HUES48 (cell line): ENCODE data around the gene TCFL5.
"Not testable (repeated sequence)": the region's sequence is repeated elsewhere in the genome, so short reads cannot be mapped to it uniquely, and the experiment has no call there.

ENCODE experiments used
- H3K27ac ChIP-seq: one replicate; pipeline ENCODE4 v1.7.0; 2013; ENCODE audit warnings: low read depth, low read length, inconsistent platforms
- H3K27me3 ChIP-seq: 2 replicates; pipeline ENCODE4 v1.6.1; 2013; ENCODE audit warnings: mild to moderate bottlenecking, low read length; ENCODE audit not compliant: control insufficient read depth, insufficient read depth
- H3K36me3 ChIP-seq: 2 replicates; pipeline ENCODE4 v1.6.1; 2013; ENCODE audit warnings: low read length; ENCODE audit not compliant: control insufficient read depth, insufficient read depth
- H3K4me1 ChIP-seq: 2 replicates; pipeline ENCODE4 v1.6.1; 2013; ENCODE audit warnings: mild to moderate bottlenecking, low read length; ENCODE audit not compliant: control insufficient read depth, insufficient read depth
- H3K4me3 ChIP-seq: 2 replicates; pipeline ENCODE4 v1.5.1; 2013; ENCODE audit warnings: mild to moderate bottlenecking, low read depth, low read length
- H3K9ac ChIP-seq: 2 replicates; pipeline ENCODE4 v1.6.1; 2013; ENCODE audit warnings: mild to moderate bottlenecking, low read depth, low read length, moderate library complexity
- H3K9me3 ChIP-seq: 2 replicates; pipeline ENCODE4 v1.6.1; 2013; ENCODE audit warnings: low read length; ENCODE audit not compliant: control insufficient read depth, insufficient read depth

TCFL5 gene

DNA sequence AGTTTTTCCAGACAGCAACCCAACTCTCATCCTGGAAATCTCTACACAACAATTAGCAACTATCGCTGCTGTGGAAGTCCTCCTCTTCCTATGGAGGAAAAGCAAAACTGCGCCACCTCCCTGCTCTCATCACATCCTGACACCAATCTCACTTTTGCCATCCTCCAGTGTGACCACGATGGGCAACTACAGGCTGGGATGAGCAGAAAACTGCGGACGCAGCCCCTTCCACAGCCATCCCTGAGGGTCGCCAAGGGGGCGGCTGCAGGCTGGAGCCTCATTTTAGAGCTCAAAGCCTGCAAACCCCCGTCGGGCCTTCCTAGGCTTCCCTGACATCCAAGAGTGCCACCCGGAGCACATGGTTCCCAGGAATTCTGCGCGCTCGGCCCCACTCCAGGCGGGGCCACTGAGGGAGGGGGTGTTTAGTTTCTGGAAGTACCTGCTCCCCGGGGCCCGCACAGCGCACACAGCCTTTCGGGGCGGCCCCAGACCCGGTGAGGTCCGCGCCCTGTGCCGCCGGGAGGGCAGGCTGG lies 1.2 kb downstream of the TCFL5 start:
- peaks cover 7% of the 10 kb centered on the region for H3K27me3 ChIP-seq
- H3K4me1 ChIP-seq: peaks cover 12% of the 10 kb centered on the region
- no peaks in the 10 kb centered on the region for H3K9me3 ChIP-seq
- H3K4me3 ChIP-seq: peak overlapping the region; percentile 76
- H3K27ac ChIP-seq: no peak overlapping the region
- peaks cover 24% of the 10 kb centered on the region for H3K36me3 ChIP-seq
- no peak overlapping the region for H3K9ac ChIP-seq

DNA sequence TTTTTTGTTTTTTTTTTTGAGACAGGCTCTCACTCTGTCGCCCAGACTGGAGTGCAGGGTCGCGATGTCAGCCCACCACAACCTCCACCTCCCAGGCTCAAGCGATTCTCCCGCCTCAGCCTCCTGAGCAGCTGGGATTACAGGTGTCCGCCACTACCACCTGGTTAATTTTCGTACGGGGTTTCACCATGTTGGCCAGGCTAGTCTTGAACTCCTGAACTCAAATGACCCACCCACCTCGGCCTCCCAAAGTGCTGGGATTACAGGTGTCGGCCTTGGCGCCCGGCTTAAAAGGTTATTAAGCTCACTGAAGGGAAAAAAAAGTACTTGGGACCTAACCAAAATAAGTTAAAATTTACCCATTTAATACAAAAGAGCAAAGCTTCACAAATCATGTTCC lies 1.9 kb downstream of the TCFL5 start:
- no peak overlapping the region for H3K27ac ChIP-seq
- no peaks in the 10 kb centered on the region for H3K9me3 ChIP-seq
- H3K27me3 ChIP-seq: peaks cover 7% of the 10 kb centered on the region
- H3K4me1 ChIP-seq: peaks cover 12% of the 10 kb centered on the region
- H3K4me3 ChIP-seq: peak overlapping the region; percentile 76; the same call in 1 of the 2 replicates
- H3K9ac ChIP-seq: no peak overlapping the region
- peaks cover 30% of the 10 kb centered on the region for H3K36me3 ChIP-seq

- peaks cover 12% of the 10 kb centered on the region for H3K4me1 ChIP-seq
- H3K36me3 ChIP-seq: peaks cover 44% of the 10 kb centered on the region
- H3K27ac ChIP-seq: no peak overlapping the region
- peaks cover 7% of the 10 kb centered on the region for H3K27me3 ChIP-seq
- no peak overlapping the region for H3K4me3 ChIP-seq
- no peak overlapping the region for H3K9ac ChIP-seq
- no peaks in the 10 kb centered on the region for H3K9me3 ChIP-seq
Observed at GRCh38 chr20:62858058-62858830, 3.4 kb downstream of the TCFL5 start.

GRCh38 chr20:62856931-62857619 lies 4.5 kb downstream of the TCFL5 start:
- Histone ChIP-seq H3K4me3 (no peak overlapping the region), H3K9me3 (no peaks in the 10 kb centered on the region), H3K27ac (no peak overlapping the region), H3K36me3 (peaks cover 54% of the 10 kb centered on the region), H3K9ac (no peak overlapping the region), H3K27me3 (peaks cover 7% of the 10 kb centered on the region), H3K4me1 (peaks cover 7% of the 10 kb centered on the region; the same call in 1 of the 2 replicates)

DNA sequence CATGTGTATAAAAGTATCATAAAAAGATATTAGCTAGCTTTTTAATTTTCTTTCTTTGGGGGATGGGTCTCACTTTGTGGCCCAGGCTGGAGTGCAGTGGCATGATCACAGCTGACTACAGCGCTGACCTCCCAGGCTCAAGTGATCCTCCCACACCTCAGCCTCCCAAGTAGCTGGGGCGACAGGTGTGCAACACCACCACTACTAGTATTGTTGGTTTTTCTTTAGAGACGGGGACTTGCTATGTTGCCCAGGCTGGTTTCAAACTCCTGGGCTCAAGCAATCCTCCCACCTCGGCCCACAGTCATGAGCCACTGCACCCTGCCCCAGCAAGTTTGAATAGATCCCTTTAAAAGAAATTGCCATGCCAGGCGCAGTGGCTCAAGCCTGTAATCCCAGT lies 6.5 kb downstream of the TCFL5 start:
- no peak overlapping the region for H3K9ac ChIP-seq
- H3K36me3 ChIP-seq: peaks cover 69% of the 10 kb centered on the region
- H3K27ac ChIP-seq: no peak overlapping the region
- no peak overlapping the region for H3K4me3 ChIP-seq
- H3K4me1 ChIP-seq: peaks cover 2% of the 10 kb centered on the region; the same call in 1 of the 2 replicates
- no peaks in the 10 kb centered on the region for H3K9me3 ChIP-seq
- peaks cover 2% of the 10 kb centered on the region for H3K27me3 ChIP-seq

GRCh38 chr20:62854121-62854520 lies 7.5 kb downstream of the TCFL5 start:
- Histone ChIP-seq H3K4me3 (no peak overlapping the region), H3K4me1 (no peaks in the 10 kb centered on the region), H3K36me3 (peaks cover 75% of the 10 kb centered on the region), H3K27me3 (no peaks in the 10 kb centered on the region), H3K27ac (no peak overlapping the region), H3K9me3 (no peaks in the 10 kb centered on the region), H3K9ac (no peak overlapping the region)

GRCh38 chr20:62853304-62853703 lies 8.3 kb downstream of the TCFL5 start:
- H3K36me3 ChIP-seq: peaks cover 70% of the 10 kb centered on the region
- not testable (repeated sequence) for H3K4me3 ChIP-seq, H3K4me1 ChIP-seq, H3K9me3 ChIP-seq, H3K27ac ChIP-seq, H3K9ac ChIP-seq, H3K27me3 ChIP-seq

DNA sequence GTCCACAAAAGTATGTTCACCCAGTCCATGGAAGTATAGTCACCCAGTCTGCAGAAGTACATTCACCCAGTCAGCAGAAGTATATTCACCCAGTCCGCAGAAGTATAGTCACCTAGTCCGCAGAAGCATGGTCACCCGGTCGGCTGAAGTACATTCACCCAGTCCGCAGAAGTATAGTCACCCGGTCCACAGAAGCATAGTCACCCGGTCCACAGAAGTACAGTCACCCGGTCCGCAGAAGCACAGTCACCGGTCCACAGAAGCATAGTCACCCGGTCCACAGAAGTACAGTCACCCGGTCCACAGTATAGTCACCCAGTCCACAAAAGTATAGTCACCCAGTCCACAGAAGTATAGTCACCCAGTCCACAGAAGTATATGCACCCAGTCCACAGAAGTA lies 8.8 kb downstream of the TCFL5 start:
- Histone ChIP-seq H3K36me3 (peaks cover 74% of the 10 kb centered on the region), H3K9me3 (no peaks in the 10 kb centered on the region), H3K27ac (no peak overlapping the region), H3K4me3 (no peak overlapping the region), H3K27me3 (no peaks in the 10 kb centered on the region), H3K4me1 (no peaks in the 10 kb centered on the region), H3K9ac (no peak overlapping the region)

DNA sequence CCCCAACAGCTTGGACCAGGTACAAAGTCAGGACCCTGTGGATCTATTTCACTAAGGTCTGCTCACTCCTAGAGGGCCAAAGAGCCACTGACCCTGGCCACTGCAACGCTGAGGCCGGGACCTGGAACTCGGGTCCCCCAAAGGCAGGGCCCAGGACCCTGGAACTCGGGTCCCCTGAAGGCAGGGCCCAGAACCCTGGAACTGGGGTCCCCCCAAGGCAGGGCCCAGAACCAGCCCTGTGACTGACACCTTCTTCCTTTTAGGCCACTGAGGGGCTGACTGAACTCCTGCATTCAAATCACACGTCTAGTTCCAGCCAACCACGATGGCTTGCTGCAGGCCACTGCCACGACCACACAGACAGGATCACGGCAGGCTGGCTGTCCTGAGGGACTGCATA lies 9.4 kb downstream of the TCFL5 start:
- Histone ChIP-seq H3K9me3 (no peaks in the 10 kb centered on the region), H3K27me3 (no peaks in the 10 kb centered on the region), H3K27ac (no peak overlapping the region), H3K4me1 (no peaks in the 10 kb centered on the region), H3K36me3 (peaks cover 70% of the 10 kb centered on the region), H3K4me3 (no peak overlapping the region), H3K9ac (no peak overlapping the region)

- Histone ChIP-seq H3K27me3 (no peaks in the 10 kb centered on the region), H3K4me3 (no peak overlapping the region), H3K9me3 (no peaks in the 10 kb centered on the region), H3K27ac (no peak overlapping the region), H3K9ac (no peak overlapping the region), H3K4me1 (no peaks in the 10 kb centered on the region), H3K36me3 (peaks cover 68% of the 10 kb centered on the region)
Observed at GRCh38 chr20:62850333-62850974, 11.2 kb downstream of the TCFL5 start.

- Histone ChIP-seq H3K9me3 (no peaks in the 10 kb centered on the region), H3K4me1 (no peaks in the 10 kb centered on the region), H3K27me3 (no peaks in the 10 kb centered on the region), H3K4me3 (no peak overlapping the region), H3K27ac (no peak overlapping the region), H3K36me3 (peaks cover 62% of the 10 kb centered on the region), H3K9ac (no peak overlapping the region)
Observed at GRCh38 chr20:62849431-62849830, 12.2 kb downstream of the TCFL5 start.
